Spleen (tissue), 7 donors: Measurements from ENCODE around the gene SDK1.

Experiments used
- CTCF ChIP-seq, 11 experiments: fragments of 200-600 bp in 7 of 11; fragments of 450-650 bp in 4 of 11; sonication (generic) in 4 of 11; IDR thresholded peaks in 8 of 11; conservative IDR thresholded peaks in 3 of 11; 1 replicate in 7 of 11; 2 replicates in 4 of 11; pipeline versions ENCODE4 v1.4.0 to v1.8.0; 2016 to 2021; ENCODE audit warnings: antibody characterized with exemption in 11 of 11, inconsistent platforms in 4 of 11, mild to moderate bottlenecking in 1 of 11
- POLR2A ChIP-seq, 3 donors: fragments of 450-650 bp; IDR thresholded peaks; one replicate each; pipeline ENCODE4 v1.5.1; 2017; ENCODE audit warnings: antibody characterized with exemption in 3 of 3, mild to moderate bottlenecking in 1 of 3
- donor health status: DM: no; HTN: no; CAD: no; lungs with moderate emphysema.
- donor health status: DM: no; HTN: no; CAD: no.
- donor health status: DM: no; HTN: no; CAD: no.

GRCh38 chr7:4271716-4272015 is 970.6 kb downstream of the SDK1 start:
- TF ChIP-seq CTCF (IDR thresholded peaks at IDR 0.05 in 8 of 11, conservative IDR thresholded peaks at IDR 0.05 in 3 of 11) (no peak), POLR2A (IDR thresholded peaks at IDR 0.05) (no peak)
